ENCODE measurements around the gene NDUFA9. TPM values are rescaled to one million over a fixed set of nuclear protein-coding genes. Genes with fewer than 3 reads are reported as not detected.
A peak's percentile ranks its signal among the peaks of the same experiment; 100 is the strongest.

Gene NDUFA9
- 100 to 1,000 TPM; 158 to 242 TPM for total RNA-seq
- long read RNA-seq, full-length matches to known transcripts: 418 of 431 reads
- long read RNA-seq, partial matches to known transcripts: 1 of 431 reads
- long read RNA-seq, other reads (novel, unspliced or antisense): 12 of 431 reads

GRCh38 chr12:4648501-4649357, at the start of gene NDUFA9, which contains the start of gene AKAP3:
NDUFA9 (plus strand) TSS chr12:4649114; CDS start chr12:4649127, 13 bp downstream.
AKAP3 (minus strand) TSS chr12:4649051; CDS start chr12:4638196, 10,855 bp downstream.
- DNase-seq: peak; percentile 83 to 84
- ATAC-seq: peak; percentile 97
- intact Hi-C loops (cut with DNase I, micrococcal nuclease): no loop called here

DNA sequence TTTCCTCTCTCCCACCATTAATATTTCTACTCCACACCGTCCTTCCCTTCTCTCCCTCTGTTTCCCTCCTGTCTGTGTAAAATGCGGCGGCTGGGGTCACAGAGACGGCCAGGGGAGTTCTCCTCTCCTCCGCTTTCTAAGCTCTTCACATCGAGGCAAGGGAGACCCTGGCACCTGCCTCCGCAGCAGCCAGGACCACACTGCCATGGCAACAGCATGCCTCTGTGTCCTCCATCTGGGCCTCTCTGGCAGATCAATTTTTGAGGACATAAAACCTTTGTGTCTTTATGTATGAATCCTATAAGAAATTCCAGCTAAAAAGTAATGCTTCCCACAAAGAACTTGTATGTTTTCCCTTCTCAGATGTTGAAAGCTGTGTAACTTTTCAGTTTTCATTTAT, 45.5 kb upstream of the NDUFA9 start:
- intact Hi-C loops (cut with DNase I, micrococcal nuclease): no loop called here
- DNase-seq: no peak
- no peak for ATAC-seq

DNA sequence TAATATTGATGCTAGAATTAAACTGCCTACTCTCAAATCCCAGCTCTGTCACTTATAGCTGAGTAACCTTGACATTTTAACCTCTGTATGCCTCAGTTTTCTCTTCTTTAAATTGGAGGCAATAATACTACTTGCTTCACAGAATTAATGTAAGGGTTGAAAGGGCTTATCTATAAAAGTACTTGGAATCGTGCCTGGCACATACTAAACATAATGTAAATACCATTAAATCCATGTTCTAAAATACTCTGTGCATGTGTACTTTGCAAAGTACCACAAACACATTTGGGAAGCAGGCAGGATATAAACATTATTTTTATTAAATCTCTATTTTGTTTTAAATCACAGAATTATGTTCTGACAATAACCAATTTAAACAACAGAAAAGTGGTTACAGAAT, 45.0 kb upstream of the NDUFA9 start:
- intact Hi-C loops (cut with DNase I, micrococcal nuclease): no loop called here
- no peak for DNase-seq

DNA sequence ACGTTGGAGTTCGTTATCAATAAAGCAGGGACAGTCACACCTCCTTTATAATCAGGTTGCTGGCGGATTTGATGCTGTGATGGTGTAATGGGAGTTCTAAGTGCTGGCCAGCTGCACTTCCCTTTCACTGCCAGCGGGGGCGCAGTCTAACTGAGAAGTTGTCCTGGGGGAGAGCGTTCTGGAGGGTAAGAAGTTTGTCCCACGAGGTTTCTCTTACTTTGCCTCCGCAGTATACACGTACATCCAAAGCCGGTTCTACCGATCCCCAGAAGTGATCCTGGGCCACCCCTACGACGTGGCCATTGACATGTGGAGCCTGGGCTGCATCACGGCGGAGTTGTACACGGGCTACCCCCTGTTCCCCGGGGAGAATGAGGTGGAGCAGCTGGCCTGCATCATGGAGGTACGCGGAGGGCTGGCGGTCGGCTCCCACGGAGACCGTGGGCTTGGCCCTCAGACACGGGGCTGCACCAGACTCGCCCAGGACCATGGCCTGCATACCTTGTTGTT, 44.2 kb upstream of the NDUFA9 start:
- DNase-seq: peak; percentile 76 to 79
- intact Hi-C loops (cut with DNase I, micrococcal nuclease): no loop called here
- peak; percentile 95 for ATAC-seq

More for the DNA sequence above, 45.0 kb upstream of the NDUFA9 start:
- peak; percentile 52 for ATAC-seq

GRCh38 chr12:4607056-4607455, 41.9 kb upstream of the NDUFA9 start:
- intact Hi-C loops (cut with DNase I, micrococcal nuclease): no loop called here
- ATAC-seq (no peak), DNase-seq (no peak)

DNA sequence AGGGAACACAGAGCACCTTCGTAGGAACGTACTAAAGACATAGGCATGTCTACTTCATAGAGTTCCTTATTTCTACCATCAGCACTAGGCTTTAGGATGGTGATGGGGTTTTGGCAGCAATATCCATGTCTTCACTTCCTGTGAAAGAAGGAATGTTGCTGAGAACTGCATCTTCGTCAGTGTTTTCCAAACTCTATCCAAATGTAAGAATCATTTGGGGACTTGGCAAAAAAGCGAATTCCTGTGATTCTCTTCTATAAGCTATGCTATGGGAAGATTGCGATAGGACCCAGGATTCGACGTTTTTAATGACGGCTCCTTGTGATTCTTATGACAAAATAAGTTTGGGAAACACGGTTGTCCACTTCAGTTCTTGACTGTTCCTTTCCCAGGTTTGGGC, 39.8 kb upstream of the NDUFA9 start:
- intact Hi-C loops (cut with DNase I, micrococcal nuclease): no loop called here
- no peak for ATAC-seq
- no peak for DNase-seq

DNA sequence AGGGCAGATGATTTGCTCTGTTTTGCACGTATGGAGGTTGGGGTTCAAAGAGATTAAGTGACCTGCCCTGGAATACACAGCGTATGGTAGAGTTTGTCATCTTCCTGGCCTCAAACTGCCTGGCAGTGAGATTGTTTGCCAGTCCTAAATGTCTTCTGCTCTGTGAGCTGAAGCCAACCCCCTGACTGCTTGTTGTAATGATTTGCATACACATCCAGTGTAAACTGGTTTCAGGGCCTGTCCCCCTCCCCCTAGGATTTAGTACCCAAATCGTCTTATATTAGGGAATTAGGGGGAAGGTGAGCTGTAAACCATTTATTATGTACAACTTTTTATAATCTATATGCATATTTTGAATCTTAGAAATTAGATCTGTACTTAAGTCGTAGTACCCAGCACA, 38.4 kb upstream of the NDUFA9 start:
- intact Hi-C loops (cut with DNase I, micrococcal nuclease): no loop called here
- ATAC-seq (no peak), DNase-seq (no peak)

DNA sequence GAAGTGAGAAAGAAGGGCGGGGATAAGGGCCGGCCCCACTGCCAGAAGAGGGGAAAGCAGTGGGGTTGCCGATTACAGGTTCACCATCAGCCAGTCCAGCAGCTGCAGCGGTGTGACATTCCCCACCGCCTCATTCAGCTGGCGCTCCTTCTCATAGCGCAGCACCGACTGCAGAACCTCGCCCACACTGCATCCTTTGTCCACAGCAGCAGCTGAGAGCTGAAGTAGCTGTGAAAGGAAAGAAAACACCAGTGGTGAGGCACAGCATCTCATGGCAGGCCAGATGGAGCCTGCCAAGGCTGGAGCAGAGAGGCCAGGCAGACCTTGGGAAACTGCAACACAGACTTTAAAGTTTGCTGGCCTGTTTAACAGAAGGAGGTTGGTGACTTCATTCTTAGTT, 33.2 kb upstream of the NDUFA9 start:
- ATAC-seq (no peak), DNase-seq (no peak)

DNA sequence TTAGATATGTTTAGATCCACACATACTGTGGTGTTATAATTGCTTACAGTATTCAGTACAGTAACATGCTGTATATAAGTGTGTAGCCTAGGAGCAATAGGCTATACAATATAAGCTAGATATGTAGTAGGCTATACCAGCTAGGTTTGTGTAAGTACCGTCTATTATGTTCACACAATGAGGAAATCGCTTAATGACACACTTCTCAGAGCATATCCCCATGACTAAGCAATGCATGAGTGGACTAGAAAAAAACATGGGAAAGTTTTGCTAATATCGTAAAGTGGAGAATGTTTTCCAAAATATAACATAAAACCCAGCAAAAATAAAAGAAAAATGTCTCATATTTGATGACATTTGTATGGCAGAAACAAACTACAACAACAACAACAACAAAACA, 27.4 kb upstream of the NDUFA9 start:
- ATAC-seq: no peak
- intact Hi-C loops (cut with DNase I, micrococcal nuclease): no loop called here

More for the DNA sequence above, 33.2 kb upstream of the NDUFA9 start:
- intact Hi-C loops (cut with DNase I, micrococcal nuclease): no loop called here

DNA sequence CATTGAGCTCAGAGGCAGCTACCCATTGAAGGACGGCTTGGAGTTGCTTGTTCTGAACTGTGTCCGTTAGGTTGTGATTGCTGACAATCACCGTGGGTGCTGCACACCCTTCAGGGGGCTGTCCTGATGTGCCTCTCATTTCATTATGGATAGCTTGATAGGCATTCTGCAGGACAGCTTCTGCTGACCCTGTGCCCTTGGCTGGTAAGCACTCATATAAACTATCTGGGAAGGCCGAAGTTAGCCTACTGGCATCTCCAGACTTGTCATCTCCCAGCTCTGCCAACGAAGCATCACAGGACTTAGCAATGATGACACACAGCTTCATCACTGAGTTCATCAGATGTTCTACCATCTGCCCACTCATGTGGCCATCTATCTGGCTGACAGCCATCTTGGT, 22.4 kb upstream of the NDUFA9 start:
- ATAC-seq: no peak
- intact Hi-C loops (cut with DNase I, micrococcal nuclease): no loop called here
- DNase-seq: no peak

More for the DNA sequence above, 27.4 kb upstream of the NDUFA9 start:
- no peak for DNase-seq

DNA sequence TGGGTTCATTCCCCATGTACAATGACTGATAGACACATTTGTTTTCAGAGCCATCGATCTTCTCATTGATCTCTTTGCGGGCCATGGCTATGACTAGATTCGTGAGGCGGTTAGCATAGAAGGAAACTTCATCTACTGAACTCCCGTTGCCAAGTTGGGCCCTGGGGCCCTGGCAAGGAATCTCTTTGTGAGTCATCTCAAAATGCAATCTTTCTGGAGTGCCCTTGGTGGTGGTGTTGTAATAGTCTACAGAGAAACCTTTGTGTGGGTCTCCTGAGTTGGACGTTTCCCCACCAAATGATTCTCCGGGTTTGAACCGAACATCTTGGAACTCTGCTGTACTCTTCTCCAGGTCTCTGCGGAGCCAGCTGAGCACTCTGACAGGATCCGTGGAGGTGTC, 20.5 kb upstream of the NDUFA9 start:
- ATAC-seq: no peak
- no peak for DNase-seq
- intact Hi-C loops (cut with DNase I, micrococcal nuclease): no loop called here

GRCh38 chr12:4630262-4630661, 18.7 kb upstream of the NDUFA9 start:
- no peak for DNase-seq
- no peak for ATAC-seq
- intact Hi-C loops (cut with DNase I, micrococcal nuclease): no loop called here

GRCh38 chr12:4643747-4644146, 5.2 kb upstream of the NDUFA9 start:
- intact Hi-C loops (cut with DNase I, micrococcal nuclease): no loop called here
- ATAC-seq (no peak), DNase-seq (no peak)

DNA sequence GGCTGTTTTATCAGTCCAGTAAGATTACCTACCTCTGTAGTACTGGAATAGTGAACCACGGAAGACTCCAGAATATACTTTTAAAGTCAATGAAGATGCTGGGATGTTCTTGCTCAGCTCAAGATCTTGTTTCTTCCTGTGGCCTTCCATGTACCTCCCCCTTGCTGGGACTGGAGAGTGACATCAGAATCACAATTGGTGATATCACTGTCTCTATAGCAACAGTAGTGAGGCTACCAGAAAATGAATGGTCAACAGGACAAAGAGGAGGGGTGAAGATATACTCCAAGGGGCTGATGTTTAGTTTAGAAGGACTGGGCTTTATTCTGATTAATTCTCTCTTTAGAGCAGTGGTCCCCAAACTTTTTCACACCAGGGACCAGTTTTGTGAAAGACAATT, 3.9 kb upstream of the NDUFA9 start:
- DNase-seq (no peak), ATAC-seq (no peak)
- intact Hi-C loops (cut with DNase I, micrococcal nuclease): no loop called here

GRCh38 chr12:4648104-4648500, 812 bp upstream of the NDUFA9 start:
- intact Hi-C loops (cut with DNase I, micrococcal nuclease): no loop called here
- ATAC-seq (peak; percentile 32), DNase-seq (no peak)

GRCh38 chr12:4649358-4649661, 396 bp downstream of the NDUFA9 start:
- intact Hi-C loops (cut with DNase I, micrococcal nuclease): no loop called here
- ATAC-seq: no peak
- DNase-seq: no peak

- ATAC-seq (no peak), DNase-seq (no peak)
- intact Hi-C loops (cut with DNase I, micrococcal nuclease): no loop called here
Observed at GRCh38 chr12:4653257-4653656, 4.3 kb downstream of the NDUFA9 start.

- intact Hi-C loops (cut with DNase I, micrococcal nuclease): no loop called here
- DNase-seq: no peak
- ATAC-seq: no peak
Observed at GRCh38 chr12:4653691-4654090, 4.8 kb downstream of the NDUFA9 start.

- intact Hi-C loops (cut with DNase I, micrococcal nuclease): no loop called here
- ATAC-seq (no peak), DNase-seq (no peak)
Observed at GRCh38 chr12:4663971-4664505, 15.1 kb downstream of the NDUFA9 start.

- DNase-seq (no peak), ATAC-seq (no peak)
- intact Hi-C loops (cut with DNase I, micrococcal nuclease): no loop called here
Observed at GRCh38 chr12:4665236-4665635, 16.3 kb downstream of the NDUFA9 start.

Data from left colon (tissue), 2 donors.